Suprapubic skin (tissue), 4 donors: Measurements from ENCODE around the gene ZNF280A. TPM values are rescaled to one million over a fixed set of nuclear protein-coding genes. Genes with fewer than 3 reads are reported as not detected.

ENCODE experiments used
- DNase-seq, 2 donors: peaks; one replicate each; pipeline ENCODE4 v3.0.0-alpha.2; 2019; ENCODE audit warnings: low spot score in 2 of 2
- H3K27ac ChIP-seq: fragments of 200-600 bp; sonication (generic); one replicate; pipeline ENCODE4 v1.5.1; 2019
- H3K27me3 ChIP-seq: fragments of 200-600 bp; sonication (generic); one replicate; pipeline ENCODE4 v1.5.1; 2019
- H3K36me3 ChIP-seq: fragments of 200-600 bp; sonication (generic); one replicate; pipeline ENCODE4 v1.5.1; 2019
- H3K4me1 ChIP-seq: fragments of 200-600 bp; sonication (generic); one replicate; pipeline ENCODE4 v1.5.1; 2019
- H3K4me3 ChIP-seq: fragments of 200-600 bp; sonication (generic); one replicate; pipeline ENCODE4 v1.5.1; 2019; ENCODE audit warnings: mild to moderate bottlenecking
- H3K9me3 ChIP-seq: fragments of 200-600 bp; sonication (generic); one replicate; pipeline ENCODE4 v1.5.1; 2019
- EP300 ChIP-seq: sonication (generic); formaldehyde crosslinking; IDR thresholded peaks from one replicate; pipeline ENCODE4 v1.6.1; 2017; ENCODE audit warnings: antibody characterized with exemption
- POLR2A ChIP-seq, 2 donors: fragments of 450-650 bp; IDR thresholded peaks; one replicate each; pipeline ENCODE4 v1.6.1; 2017; ENCODE audit warnings: antibody characterized with exemption in 2 of 2, mild to moderate bottlenecking in 2 of 2, moderate library complexity in 2 of 2
- POLR2AphosphoS5 ChIP-seq, 3 donors: sonication (generic); formaldehyde crosslinking; IDR thresholded peaks; one replicate each; pipeline ENCODE4 v1.6.1; 2017; ENCODE audit warnings: antibody characterized with exemption in 3 of 3
- WGBS: methylation state at CpG from one replicate; pipeline ENCODE4 v1.1.5; 2018; 5-methylcytosine and 5-hydroxymethylcytosine counted together
- total RNA-seq, 4 donors: library from RNA; depleted of rRNA; stranded (reverse); fragments of >200 nt; gene quantifications; one replicate each; pipeline ENCODE4 v1.1.0, GENCODE V29; 2016
- TF ChIP-seq, protein P1 (sequence below), 2 donors: fragments of 200-600 bp in 1 of 2; fragments of 450-650 bp in 1 of 2; sonication (generic) in 1 of 2; IDR thresholded peaks; one replicate each; pipeline ENCODE4 v1.5.1; 2016 to 2019; ENCODE audit warnings: antibody characterized with exemption in 2 of 2, mild to moderate bottlenecking in 1 of 2, moderate library complexity in 1 of 2

ZNF280A gene
- total RNA-seq, 4 donors from 2014 or later, result not detected

DNA sequence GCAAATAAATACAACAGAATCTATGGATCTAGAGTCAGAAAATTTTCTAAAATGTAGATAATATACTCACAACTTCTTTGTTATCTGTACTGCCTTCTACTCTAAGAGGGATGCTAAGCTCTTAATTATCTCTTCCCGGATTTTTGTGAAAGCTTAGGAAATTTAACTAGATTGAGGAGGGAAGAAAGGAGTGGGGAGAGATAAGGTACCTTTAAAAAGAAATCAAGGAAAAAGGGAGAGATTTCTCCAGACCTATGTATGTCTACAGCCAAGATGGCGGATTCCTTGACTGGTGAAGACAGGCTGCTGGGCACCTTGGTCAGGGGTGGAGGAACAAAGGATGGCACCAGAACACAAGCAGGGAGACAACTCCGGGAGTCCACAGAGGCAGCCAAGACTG is 34.5 kb downstream of the ZNF280A start:
- no peak for DNase-seq
- 93% methylated on average over 3 of the region's 3 CpGs for WGBS

DNA sequence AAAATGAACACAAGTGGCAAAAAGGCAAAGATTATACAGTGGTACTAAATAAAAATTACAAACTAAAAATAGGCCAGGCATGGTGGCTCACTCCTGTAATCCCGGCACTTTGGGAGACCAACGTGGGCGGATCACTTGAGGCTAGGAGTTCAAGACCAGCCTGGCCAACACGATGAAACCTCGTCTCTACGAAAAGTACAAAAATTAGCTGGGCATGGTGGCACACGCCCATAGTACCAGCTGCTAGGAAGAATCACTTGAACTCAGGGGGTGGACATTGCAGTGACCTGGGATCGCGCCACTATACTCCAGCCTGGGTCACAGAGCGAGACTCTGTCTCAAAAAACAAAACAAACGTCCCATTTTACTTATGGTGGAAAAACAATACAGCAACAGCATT is 36.0 kb downstream of the ZNF280A start:
- TF ChIP-seq POLR2AphosphoS5 (IDR thresholded peaks at IDR 0.05) (no peak), POLR2A (IDR thresholded peaks at IDR 0.05) (no peak), EP300 (no peak)
- TF ChIP-seq, protein P1, sequence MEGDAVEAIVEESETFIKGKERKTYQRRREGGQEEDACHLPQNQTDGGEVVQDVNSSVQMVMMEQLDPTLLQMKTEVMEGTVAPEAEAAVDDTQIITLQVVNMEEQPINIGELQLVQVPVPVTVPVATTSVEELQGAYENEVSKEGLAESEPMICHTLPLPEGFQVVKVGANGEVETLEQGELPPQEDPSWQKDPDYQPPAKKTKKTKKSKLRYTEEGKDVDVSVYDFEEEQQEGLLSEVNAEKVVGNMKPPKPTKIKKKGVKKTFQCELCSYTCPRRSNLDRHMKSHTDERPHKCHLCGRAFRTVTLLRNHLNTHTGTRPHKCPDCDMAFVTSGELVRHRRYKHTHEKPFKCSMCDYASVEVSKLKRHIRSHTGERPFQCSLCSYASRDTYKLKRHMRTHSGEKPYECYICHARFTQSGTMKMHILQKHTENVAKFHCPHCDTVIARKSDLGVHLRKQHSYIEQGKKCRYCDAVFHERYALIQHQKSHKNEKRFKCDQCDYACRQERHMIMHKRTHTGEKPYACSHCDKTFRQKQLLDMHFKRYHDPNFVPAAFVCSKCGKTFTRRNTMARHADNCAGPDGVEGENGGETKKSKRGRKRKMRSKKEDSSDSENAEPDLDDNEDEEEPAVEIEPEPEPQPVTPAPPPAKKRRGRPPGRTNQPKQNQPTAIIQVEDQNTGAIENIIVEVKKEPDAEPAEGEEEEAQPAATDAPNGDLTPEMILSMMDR (IDR thresholded peaks at IDR 0.05), result no peak
- DNase-seq, result no peak
- no peaks in the 10 kb centered on the region for H3K4me1 ChIP-seq
- no peaks in the 10 kb centered on the region for H3K36me3 ChIP-seq
- no peak overlapping the region for H3K4me3 ChIP-seq
- H3K9me3 ChIP-seq, result no peaks in the 10 kb centered on the region
- no peak overlapping the region for H3K27ac ChIP-seq
- no peaks in the 10 kb centered on the region for H3K27me3 ChIP-seq
- 94% methylated on average over 11 of the region's 11 CpGs for WGBS

More for the DNA sequence above, 34.5 kb downstream of the ZNF280A start:
- H3K9me3 ChIP-seq, result no peaks in the 10 kb centered on the region
- no peak overlapping the region for H3K4me3 ChIP-seq
- no peak overlapping the region for H3K27ac ChIP-seq
- H3K36me3 ChIP-seq, result no peaks in the 10 kb centered on the region
- H3K27me3 ChIP-seq, result no peaks in the 10 kb centered on the region
- no peaks in the 10 kb centered on the region for H3K4me1 ChIP-seq
- TF ChIP-seq POLR2AphosphoS5 (IDR thresholded peaks at IDR 0.05) (no peak), EP300 (no peak), POLR2A (IDR thresholded peaks at IDR 0.05) (no peak)
- TF ChIP-seq, protein P1 (IDR thresholded peaks at IDR 0.05), result no peak

GRCh38 chr22:22480940-22481339 is 39.1 kb downstream of the ZNF280A start:
- no peaks in the 10 kb centered on the region for H3K36me3 ChIP-seq
- no peaks in the 10 kb centered on the region for H3K4me1 ChIP-seq
- WGBS, result 87% methylated on average over 2 of the region's 2 CpGs
- no peak for DNase-seq
- H3K4me3 ChIP-seq, result no peak overlapping the region
- H3K9me3 ChIP-seq, result no peaks in the 10 kb centered on the region
- H3K27ac ChIP-seq, result no peak overlapping the region
- no peaks in the 10 kb centered on the region for H3K27me3 ChIP-seq
- TF ChIP-seq EP300, result no peak
- TF ChIP-seq POLR2AphosphoS5 (IDR thresholded peaks at IDR 0.05), result no peak
- no peak for TF ChIP-seq POLR2A (IDR thresholded peaks at IDR 0.05)
- TF ChIP-seq, protein P1 (IDR thresholded peaks at IDR 0.05), result no peak

DNA sequence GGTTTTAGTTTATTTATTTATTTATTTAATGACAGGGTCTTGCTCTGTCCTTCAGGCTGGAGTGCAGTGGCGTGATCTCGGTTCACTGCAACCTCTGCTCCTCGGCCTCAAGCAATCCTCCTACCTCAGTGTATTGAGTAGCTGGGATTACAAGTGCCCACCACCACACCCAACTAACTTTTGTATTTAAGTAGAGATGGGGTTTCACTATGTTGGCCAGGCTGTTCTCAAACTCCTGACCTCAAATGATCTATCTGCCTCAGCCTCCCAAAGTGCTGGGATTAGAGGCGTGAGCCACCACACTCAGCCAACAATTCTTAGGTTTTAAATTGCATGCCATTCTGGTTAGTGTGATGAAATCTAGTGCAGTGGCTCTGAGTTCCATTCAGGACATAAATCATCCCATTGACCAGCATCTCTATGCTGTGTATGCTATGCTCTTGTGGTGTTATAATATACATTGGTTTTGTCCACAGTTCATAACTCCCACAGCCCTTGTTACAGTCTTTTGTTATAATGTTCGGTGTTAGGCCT is 40.0 kb downstream of the ZNF280A start:
- no peak overlapping the region for H3K4me3 ChIP-seq
- DNase-seq, result no peak
- no peaks in the 10 kb centered on the region for H3K9me3 ChIP-seq
- no peak overlapping the region for H3K27ac ChIP-seq
- WGBS, result 93% methylated on average over 5 of the region's 5 CpGs
- TF ChIP-seq, protein P1 (IDR thresholded peaks at IDR 0.05), result no peak
- TF ChIP-seq POLR2A (IDR thresholded peaks at IDR 0.05), result no peak
- TF ChIP-seq EP300, result no peak
- no peak for TF ChIP-seq POLR2AphosphoS5 (IDR thresholded peaks at IDR 0.05)
- H3K27me3 ChIP-seq, result no peaks in the 10 kb centered on the region
- no peaks in the 10 kb centered on the region for H3K36me3 ChIP-seq
- H3K4me1 ChIP-seq, result no peaks in the 10 kb centered on the region

DNA sequence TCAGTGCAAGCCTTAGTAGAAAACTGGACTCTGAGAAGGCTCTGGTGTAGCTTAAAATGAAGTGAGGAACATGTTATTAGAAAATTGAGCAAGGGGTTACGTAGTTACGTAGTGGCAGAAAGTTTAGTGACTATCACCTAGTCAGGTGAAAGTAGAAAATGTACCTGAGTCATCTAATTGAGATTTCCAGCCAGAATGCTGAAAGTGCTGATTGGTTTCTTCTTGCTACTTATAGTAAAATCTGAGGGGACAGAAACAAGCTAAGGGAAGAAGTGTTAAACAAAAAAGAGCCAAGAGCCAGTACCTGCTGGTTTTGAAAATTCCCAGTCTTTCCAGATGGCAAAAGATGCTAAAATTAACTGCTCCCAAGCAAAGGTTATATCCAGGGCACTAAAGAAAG is 41.0 kb downstream of the ZNF280A start:
- no peak for DNase-seq
- no peaks in the 10 kb centered on the region for H3K27me3 ChIP-seq
- 87% methylated on average over 2 of the region's 2 CpGs for WGBS
- TF ChIP-seq POLR2A (IDR thresholded peaks at IDR 0.05) (no peak), EP300 (no peak), POLR2AphosphoS5 (IDR thresholded peaks at IDR 0.05) (no peak)
- TF ChIP-seq, protein P1 (IDR thresholded peaks at IDR 0.05), result no peak
- no peak overlapping the region for H3K4me3 ChIP-seq
- no peak overlapping the region for H3K27ac ChIP-seq
- H3K4me1 ChIP-seq, result no peaks in the 10 kb centered on the region
- H3K36me3 ChIP-seq, result no peaks in the 10 kb centered on the region
- H3K9me3 ChIP-seq, result no peaks in the 10 kb centered on the region
